H9 (cell line): Measurements from ENCODE around the gene LRRC63. TPM values are rescaled to one million over a fixed set of nuclear protein-coding genes. Genes with fewer than 3 reads are reported as not detected.

Experiments used
- DNase-seq: peaks from one replicate; pipeline ENCODE4 v3.0.0-alpha.2; 2017
- H2AFZ ChIP-seq: one replicate; pipeline ENCODE4 v1.6.1; 2013; ENCODE audit warnings: mild to moderate bottlenecking, low read length, control low read depth, moderate library complexity
- H2AK5ac ChIP-seq: 2 replicates; pipeline ENCODE4 v1.6.1; 2013; ENCODE audit warnings: low read length, control low read depth, mixed read lengths; ENCODE audit not compliant: insufficient read length
- H2BK120ac ChIP-seq: one replicate; pipeline ENCODE4 v1.6.1; 2013; ENCODE audit warnings: low read depth, mild to moderate bottlenecking, low read length, control low read depth, inconsistent platforms; ENCODE audit not compliant: poor library complexity, severe bottlenecking
- H2BK12ac ChIP-seq: 2 replicates; pipeline ENCODE4 v1.6.1; 2013; ENCODE audit warnings: low read length, control low read depth, mixed read lengths, low read depth; ENCODE audit not compliant: insufficient read length
- H2BK15ac ChIP-seq: 2 replicates; pipeline ENCODE4 v1.6.1; 2013; ENCODE audit warnings: low read depth, low read length, control low read depth
- H2BK20ac ChIP-seq: one replicate; pipeline ENCODE4 v1.6.1; 2013; ENCODE audit warnings: low read depth, mild to moderate bottlenecking, low read length, control low read depth, inconsistent platforms; ENCODE audit not compliant: poor library complexity, severe bottlenecking
- H2BK5ac ChIP-seq: 2 replicates; pipeline ENCODE4 v1.6.1; 2013; ENCODE audit warnings: low read length, control low read depth, mixed read lengths; ENCODE audit not compliant: insufficient read length
- H3K14ac ChIP-seq: 2 replicates; pipeline ENCODE4 v1.6.1; 2013; ENCODE audit warnings: low read length, control low read depth; ENCODE audit not compliant: insufficient read depth
- H3K18ac ChIP-seq: 2 replicates; pipeline ENCODE4 v1.6.1; 2013; ENCODE audit warnings: low read depth, mild to moderate bottlenecking, mixed read lengths, low read length, control low read depth; ENCODE audit not compliant: insufficient read length
- H3K23ac ChIP-seq: 2 replicates; pipeline ENCODE4 v1.6.1; 2013; ENCODE audit warnings: low read length, control low read depth, mixed read lengths, low read depth; ENCODE audit not compliant: insufficient read length
- H3K23me2 ChIP-seq: 2 replicates; pipeline ENCODE4 v1.6.1; 2013; ENCODE audit warnings: low read depth, mild to moderate bottlenecking, mixed read lengths, low read length, control low read depth; ENCODE audit not compliant: insufficient read length, poor library complexity, severe bottlenecking
- H3K27ac ChIP-seq: 2 replicates; pipeline ENCODE4 v1.5.1; 2013; ENCODE audit warnings: low read length, control low read depth, mixed read lengths, low read depth; ENCODE audit not compliant: insufficient read length
- H3K27me3 ChIP-seq: 2 replicates; pipeline ENCODE4 v1.6.1; 2013; ENCODE audit warnings: low read length, control low read depth, inconsistent platforms; ENCODE audit not compliant: insufficient read depth
- H3K4ac ChIP-seq: 2 replicates; pipeline ENCODE4 v1.6.1; 2013; ENCODE audit warnings: low read depth, mild to moderate bottlenecking, control low read depth, inconsistent platforms, low read length, moderate library complexity
- H3K4me1 ChIP-seq: 2 replicates; pipeline ENCODE4 v1.6.1; 2013; ENCODE audit warnings: low read length, control low read depth, inconsistent platforms; ENCODE audit not compliant: insufficient read depth
- H3K4me2 ChIP-seq: 2 replicates; pipeline ENCODE4 v1.6.1; 2013; ENCODE audit warnings: low read length, control low read depth, mixed read lengths; ENCODE audit not compliant: insufficient read length, insufficient read depth
- H3K56ac ChIP-seq: 2 replicates; pipeline ENCODE4 v1.6.1; 2013; ENCODE audit warnings: low read depth, mild to moderate bottlenecking, mixed read lengths, low read length, control low read depth; ENCODE audit not compliant: insufficient read length
- H3K79me1 ChIP-seq: 2 replicates; pipeline ENCODE4 v1.6.1; 2013; ENCODE audit warnings: low read depth, mild to moderate bottlenecking, moderate library complexity, low read length, control low read depth, inconsistent platforms; ENCODE audit not compliant: insufficient read depth, poor library complexity, severe bottlenecking
- H3K79me2 ChIP-seq: 2 replicates; pipeline ENCODE4 v1.6.1; 2013; ENCODE audit warnings: low read length, control low read depth, inconsistent platforms; ENCODE audit not compliant: insufficient read depth
- H3K9ac ChIP-seq: 2 replicates; pipeline ENCODE4 v1.6.1; 2013; ENCODE audit warnings: low read length, control low read depth, mixed read lengths; ENCODE audit not compliant: insufficient read length; ENCODE audit errors: extremely low read depth
- H3K9me3 ChIP-seq: one replicate; pipeline ENCODE4 v1.6.1; 2013; ENCODE audit warnings: low read depth, low read length, inconsistent platforms; ENCODE audit not compliant: control insufficient read depth
- H3T11ph ChIP-seq: one replicate; pipeline ENCODE4 v1.6.1; 2013; ENCODE audit warnings: mild to moderate bottlenecking, low read length, control low read depth, inconsistent platforms
- H4K20me1 ChIP-seq: one replicate; pipeline ENCODE4 v1.6.1; 2013; ENCODE audit not compliant: control insufficient read depth, insufficient read length, insufficient read depth
- H4K5ac ChIP-seq: 2 replicates; pipeline ENCODE4 v1.6.1; 2013; ENCODE audit warnings: low read depth, mild to moderate bottlenecking, mixed read lengths, low read length, control low read depth; ENCODE audit not compliant: insufficient read length
- H4K8ac ChIP-seq: replicated peaks from 2 replicates; pipeline ENCODE4 v1.6.1; 2013; ENCODE audit warnings: low read length, control low read depth, mixed read lengths, low read depth; ENCODE audit not compliant: insufficient read length
- H4K91ac ChIP-seq: 2 replicates; pipeline ENCODE4 v1.6.1; 2013; ENCODE audit warnings: low read depth, mild to moderate bottlenecking, moderate library complexity, mixed read lengths, low read length, control low read depth; ENCODE audit not compliant: insufficient read length
- H3K27ac Mint-ChIP-seq, 3 experiments: 2 replicates in 2 of 3; 3 replicates in 1 of 3; pipeline ENCODE4 v1.8.0; 2020 to 2021; ENCODE audit warnings: mixed read lengths in 3 of 3, mild to moderate bottlenecking in 1 of 3, moderate library complexity in 1 of 3
- H3K27me3 Mint-ChIP-seq: 2 replicates; pipeline ENCODE4 v1.8.0; 2021; ENCODE audit warnings: low read depth, mild to moderate bottlenecking, moderate library complexity, mixed read lengths
- H3K36me3 Mint-ChIP-seq, 3 experiments: 2 replicates in 2 of 3; 3 replicates in 1 of 3; pipeline ENCODE4 v1.8.0; 2020 to 2021; ENCODE audit warnings: low read depth in 3 of 3, mixed read lengths in 3 of 3; ENCODE audit not compliant: insufficient read depth in 1 of 3
- H3K4me1 Mint-ChIP-seq, 2 experiments: 2 replicates each; pipeline ENCODE4 v1.8.0; 2020; ENCODE audit warnings: mixed read lengths in 2 of 2
- H3K4me3 Mint-ChIP-seq, 2 experiments: 2 replicates in 1 of 2; 3 replicates in 1 of 2; pipeline ENCODE4 v1.8.0; 2020 to 2021; ENCODE audit warnings: mild to moderate bottlenecking in 2 of 2, mixed read lengths in 2 of 2, moderate library complexity in 1 of 2
- H3K9me3 Mint-ChIP-seq, 2 experiments: 2 replicates in 1 of 2; 3 replicates in 1 of 2; pipeline ENCODE4 v1.8.0; 2020; ENCODE audit warnings: mild to moderate bottlenecking in 2 of 2, mixed read lengths in 2 of 2, moderate library complexity in 1 of 2
- CTCF ChIP-seq: fragments of 200-600 bp; sonication (generic); conservative IDR thresholded peaks from 3 replicates; pipeline ENCODE4 v1.8.0; 2021; ENCODE audit warnings: antibody characterized with exemption, mild to moderate bottlenecking
- WGBS: extraction: QIAGEN DNeasy Blood & Tissue Kit; methylation state at CpG from one replicate; pipeline ENCODE4 v1.1.7; 2013; ENCODE audit warnings: missing lambda C conversion rate, low lambda C conversion rate, mixed read lengths; ENCODE audit not compliant: insufficient read length; ENCODE audit errors: extremely low coverage; 5-methylcytosine and 5-hydroxymethylcytosine counted together
- total RNA-seq: library from RNA; stranded (reverse); gene quantifications from 2 replicates; pipeline ENCODE4 v1.2.1, GENCODE V29; 2021

Gene LRRC63
- total RNA-seq, 1 experiment from 2014 or later, result not detected

GRCh38 chr13:46314587-46314986 lies 102.9 kb downstream of the LRRC63 start:
- Histone ChIP-seq H3K56ac (no peak overlapping the region), H3T11ph (no peak overlapping the region), H3K79me2 (no peaks in the 10 kb centered on the region), H3K27ac (no peak overlapping the region), H3K9me3 (no peaks in the 10 kb centered on the region), H3K4ac (no peak overlapping the region), H3K79me1 (no peaks in the 10 kb centered on the region), H3K4me1 (no peaks in the 10 kb centered on the region), H2AK5ac (no peak overlapping the region), H3K9ac (no peak overlapping the region), H2BK20ac (no peak overlapping the region), H2BK15ac (no peak overlapping the region), H3K27me3 (no peaks in the 10 kb centered on the region), H4K5ac (no peak overlapping the region), H3K4me2 (no peak overlapping the region), H2BK5ac (no peak overlapping the region), H2BK12ac (no peak overlapping the region), H3K14ac (no peak overlapping the region), H4K8ac (no peak overlapping the region), H3K18ac (no peak overlapping the region), H2AFZ (no peak overlapping the region), H4K91ac (no peak overlapping the region), H3K23ac (no peak overlapping the region), H3K23me2 (no peaks in the 10 kb centered on the region), H4K20me1 (no peaks in the 10 kb centered on the region), H2BK120ac (no peak overlapping the region)
- Mint-ChIP-seq H3K4me3 (no peak overlapping the region), H3K36me3 (no peaks in the 10 kb centered on the region), H3K27ac (no peak overlapping the region), H3K4me1 (peaks cover 3% of the 10 kb centered on the region in 2 experiments), H3K27me3 (peaks cover 4% of the 10 kb centered on the region; the same call in 1 of the 2 replicates), H3K9me3 (no peaks in the 10 kb centered on the region; a peak in 2 of 5 replicates)
- no peak for DNase-seq
- no CpG with 5 or more reads among the region's 1 CpG for WGBS
- TF ChIP-seq CTCF, result no peak
